ENCODE results near the gene NOS1AP.

NOS1AP gene

DNA sequence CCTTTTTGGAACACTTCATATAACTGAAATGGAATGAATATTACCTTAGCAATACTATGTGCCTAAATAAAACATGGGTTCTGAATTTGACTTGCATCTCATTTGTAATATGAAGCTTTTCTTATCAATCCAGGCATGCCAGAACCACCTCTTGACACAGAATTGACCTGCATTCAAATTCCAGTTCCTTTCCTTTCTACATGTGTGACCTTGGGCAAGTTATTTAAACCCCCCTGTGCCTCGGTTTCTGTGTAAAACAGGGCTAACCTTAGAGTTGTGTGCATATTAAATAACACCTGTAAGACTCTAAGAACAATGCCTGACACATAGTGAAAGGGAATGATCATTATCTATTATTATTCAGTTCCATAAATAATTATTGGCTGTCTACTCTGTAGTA lies 2.0 kb upstream of the NOS1AP start:
- no peaks in the 10 kb centered on the region for H3K9me3 ChIP-seq
- H3K27ac ChIP-seq: no peak overlapping the region
- peaks cover 35% of the 10 kb centered on the region for H3K27me3 ChIP-seq
- H3K4me1 ChIP-seq (ENCODE audit: control insufficient read depth in 1 of 2, insufficient read depth in 1 of 2, low read depth in 1 of 2, low read length in 1 of 2): peaks cover 21% of the 10 kb centered on the region in 2 experiments
- TF ChIP-seq, protein P1, sequence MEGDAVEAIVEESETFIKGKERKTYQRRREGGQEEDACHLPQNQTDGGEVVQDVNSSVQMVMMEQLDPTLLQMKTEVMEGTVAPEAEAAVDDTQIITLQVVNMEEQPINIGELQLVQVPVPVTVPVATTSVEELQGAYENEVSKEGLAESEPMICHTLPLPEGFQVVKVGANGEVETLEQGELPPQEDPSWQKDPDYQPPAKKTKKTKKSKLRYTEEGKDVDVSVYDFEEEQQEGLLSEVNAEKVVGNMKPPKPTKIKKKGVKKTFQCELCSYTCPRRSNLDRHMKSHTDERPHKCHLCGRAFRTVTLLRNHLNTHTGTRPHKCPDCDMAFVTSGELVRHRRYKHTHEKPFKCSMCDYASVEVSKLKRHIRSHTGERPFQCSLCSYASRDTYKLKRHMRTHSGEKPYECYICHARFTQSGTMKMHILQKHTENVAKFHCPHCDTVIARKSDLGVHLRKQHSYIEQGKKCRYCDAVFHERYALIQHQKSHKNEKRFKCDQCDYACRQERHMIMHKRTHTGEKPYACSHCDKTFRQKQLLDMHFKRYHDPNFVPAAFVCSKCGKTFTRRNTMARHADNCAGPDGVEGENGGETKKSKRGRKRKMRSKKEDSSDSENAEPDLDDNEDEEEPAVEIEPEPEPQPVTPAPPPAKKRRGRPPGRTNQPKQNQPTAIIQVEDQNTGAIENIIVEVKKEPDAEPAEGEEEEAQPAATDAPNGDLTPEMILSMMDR (IDR thresholded peaks at IDR 0.05): no peak
- no peak overlapping the region for H3K4me3 ChIP-seq (ENCODE audit: low read depth in 1 of 2, low read length in 1 of 2)
- H3K36me3 ChIP-seq: no peaks in the 10 kb centered on the region

DNA sequence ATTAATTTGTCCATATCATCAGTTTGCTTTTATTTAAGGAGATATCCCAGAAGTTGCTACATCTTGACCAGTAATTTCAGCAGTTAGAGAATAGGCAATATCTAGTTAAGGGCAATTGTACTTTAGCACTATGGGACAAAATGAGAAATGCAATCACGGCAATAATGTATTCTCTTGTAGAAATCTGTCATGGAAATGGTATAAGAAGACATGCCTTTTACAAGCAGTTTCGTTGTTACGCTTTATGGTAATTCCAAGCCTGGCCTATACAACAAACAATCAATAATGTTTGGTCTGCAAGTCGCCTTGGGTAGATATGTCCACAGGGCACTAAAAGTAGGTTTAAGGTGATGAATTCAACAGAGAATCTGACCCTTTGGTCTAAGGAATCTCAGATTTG lies 1.2 kb upstream of the NOS1AP start:
- no peak overlapping the region for H3K4me3 ChIP-seq (ENCODE audit: low read depth in 1 of 2, low read length in 1 of 2)
- TF ChIP-seq, protein P1 (IDR thresholded peaks at IDR 0.05): no peak
- peaks cover 21% of the 10 kb centered on the region in 2 experiments for H3K4me1 ChIP-seq (ENCODE audit: control insufficient read depth in 1 of 2, insufficient read depth in 1 of 2, low read depth in 1 of 2, low read length in 1 of 2)
- peaks cover 38% of the 10 kb centered on the region for H3K27me3 ChIP-seq
- H3K36me3 ChIP-seq: no peaks in the 10 kb centered on the region
- no peaks in the 10 kb centered on the region for H3K9me3 ChIP-seq
- H3K27ac ChIP-seq: no peak overlapping the region

DNA sequence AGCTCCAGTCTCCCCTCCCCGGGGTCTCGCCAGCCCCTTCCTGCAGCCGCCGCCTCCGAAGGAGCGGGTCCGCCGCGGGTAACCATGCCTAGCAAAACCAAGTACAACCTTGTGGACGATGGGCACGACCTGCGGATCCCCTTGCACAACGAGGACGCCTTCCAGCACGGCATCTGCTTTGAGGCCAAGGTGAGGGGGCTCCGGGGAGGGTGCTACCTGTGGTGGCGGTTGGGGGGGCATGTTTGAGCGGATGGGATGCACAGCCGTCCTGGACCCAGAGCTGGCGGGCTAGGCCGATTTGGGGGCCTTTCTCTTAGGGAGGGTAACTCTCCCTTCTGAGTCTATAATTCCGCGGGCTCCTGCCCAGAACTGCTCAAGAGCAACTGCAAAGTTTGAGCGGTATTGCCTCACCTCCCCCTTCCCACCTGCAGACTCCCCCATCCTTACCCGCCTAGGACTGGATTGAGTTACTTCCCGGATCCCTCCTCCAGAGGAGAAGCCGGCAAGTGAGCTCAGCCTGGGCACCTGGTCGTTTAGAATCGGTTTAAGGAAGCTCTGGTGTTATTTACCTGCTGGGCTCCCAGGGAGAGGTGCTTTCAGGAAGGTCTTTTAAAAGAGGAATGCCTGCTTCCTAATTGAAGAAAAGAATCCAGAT lies 730 bp downstream of the NOS1AP start:
- Histone ChIP-seq H3K9me3 (no peaks in the 10 kb centered on the region), H3K4me3 (ENCODE audit: low read depth in 1 of 2, low read length in 1 of 2) (peak overlapping the region; percentile 72 to 73), H3K27ac (peak overlapping the region; percentile 68), H3K36me3 (no peaks in the 10 kb centered on the region), H3K27me3 (peaks cover 38% of the 10 kb centered on the region), H3K4me1 (ENCODE audit: control insufficient read depth in 1 of 2, insufficient read depth in 1 of 2, low read depth in 1 of 2, low read length in 1 of 2) (peaks cover 28 to 31% of the 10 kb centered on the region in 2 experiments)
- TF ChIP-seq, protein P1 (IDR thresholded peaks at IDR 0.05): no peak

DNA sequence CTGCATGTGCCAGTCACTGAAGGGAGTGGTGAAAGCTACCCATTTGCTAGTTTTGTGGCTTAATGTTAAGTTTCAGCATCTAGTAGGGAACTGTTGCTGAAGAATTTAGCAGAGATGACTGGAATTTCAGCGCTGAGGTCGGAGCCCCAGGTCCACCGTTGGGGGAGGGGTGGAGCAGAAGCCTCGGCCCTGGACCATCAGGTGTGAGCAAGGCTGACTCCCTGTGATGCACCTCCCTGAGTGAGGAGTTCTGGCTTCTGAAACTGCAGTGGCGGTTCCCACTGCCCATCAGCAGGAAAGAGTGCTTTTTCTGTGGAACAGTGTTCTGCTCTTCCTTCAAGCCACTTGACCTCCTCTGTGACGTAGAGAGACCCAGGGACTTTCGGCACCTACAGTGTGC lies 1.3 kb downstream of the NOS1AP start:
- H3K4me1 ChIP-seq (ENCODE audit: control insufficient read depth in 1 of 2, insufficient read depth in 1 of 2, low read depth in 1 of 2, low read length in 1 of 2): peaks cover 33 to 36% of the 10 kb centered on the region in 2 experiments
- TF ChIP-seq, protein P1 (IDR thresholded peaks at IDR 0.05): no peak
- peak overlapping the region; percentile 72 to 73 for H3K4me3 ChIP-seq (ENCODE audit: low read depth in 1 of 2, low read length in 1 of 2)
- no peaks in the 10 kb centered on the region for H3K36me3 ChIP-seq
- H3K27me3 ChIP-seq: peaks cover 38% of the 10 kb centered on the region
- no peak overlapping the region for H3K27ac ChIP-seq
- H3K9me3 ChIP-seq: no peaks in the 10 kb centered on the region

DNA sequence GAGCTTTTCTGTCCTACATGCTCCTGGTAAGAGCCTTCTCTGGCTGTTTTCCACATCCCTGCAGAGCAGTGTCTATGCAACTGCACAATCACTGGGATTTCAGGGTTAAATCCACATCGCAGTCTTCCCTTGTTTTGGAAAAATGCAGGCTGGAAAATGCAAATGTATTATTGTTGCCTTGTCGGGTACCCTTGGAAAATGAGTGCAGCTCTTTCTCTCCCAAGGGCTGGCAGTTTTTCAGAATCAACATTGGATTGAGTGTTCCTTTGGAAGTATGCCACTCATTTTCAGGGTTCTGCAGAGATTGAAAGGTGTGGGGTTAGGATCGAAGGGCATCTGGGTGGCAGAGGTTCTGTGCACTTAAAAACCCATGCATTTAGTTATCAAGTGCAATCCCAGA lies 3.2 kb downstream of the NOS1AP start:
- Histone ChIP-seq H3K4me1 (ENCODE audit: control insufficient read depth in 1 of 2, insufficient read depth in 1 of 2, low read depth in 1 of 2, low read length in 1 of 2) (peaks cover 33 to 36% of the 10 kb centered on the region in 2 experiments), H3K27me3 (peaks cover 38% of the 10 kb centered on the region), H3K36me3 (no peaks in the 10 kb centered on the region), H3K4me3 (ENCODE audit: low read depth in 1 of 2, low read length in 1 of 2) (no peak overlapping the region), H3K27ac (no peak overlapping the region), H3K9me3 (no peaks in the 10 kb centered on the region)
- TF ChIP-seq, protein P1 (IDR thresholded peaks at IDR 0.05): no peak
